Fibroblast of villous mesenchyme (primary cell): ENCODE measurements around the gene GDF7. TPM values are rescaled to one million over a fixed set of nuclear protein-coding genes. Genes with fewer than 3 reads are reported as not detected.

ENCODE experiments used
- DNase-seq: peaks from one replicate; pipeline ENCODE4 v3.0.0-alpha.2; 2010; ENCODE audit warnings: low read depth
- H3K4me3 ChIP-seq: 2 replicates; pipeline ENCODE4 v1.5.1; 2011; ENCODE audit warnings: low read depth, mild to moderate bottlenecking, low read length
- CTCF ChIP-seq: IDR thresholded peaks from 2 replicates; pipeline ENCODE4 v1.5.1; 2012; ENCODE audit warnings: low read depth, mild to moderate bottlenecking, low read length; ENCODE audit not compliant: insufficient read depth
- total RNA-seq: library from RNA; depleted of rRNA; stranded (reverse); fragments of >200 nt; gene quantifications from 2 replicates; pipeline ENCODE4 v1.2.3, GENCODE V29; 2012

The GDF7 gene
- total RNA-seq, 1 donor, result 12.1 TPM

- TF ChIP-seq CTCF, result peak; percentile 97
- no peak overlapping the region for H3K4me3 ChIP-seq
- peak; percentile 80 for DNase-seq
Measured at GRCh38 chr2:20661421-20662307, 5.3 kb upstream of the GDF7 start.

- no peak overlapping the region for H3K4me3 ChIP-seq
- TF ChIP-seq CTCF, result no peak
- no peak for DNase-seq
Measured at GRCh38 chr2:20662308-20662937, 4.5 kb upstream of the GDF7 start.

- no peak for DNase-seq
- TF ChIP-seq CTCF, result no peak
Measured at GRCh38 chr2:20663196-20664070, 3.5 kb upstream of the GDF7 start.

GRCh38 chr2:20664071-20664390 is 2.9 kb upstream of the GDF7 start:
- no peak for DNase-seq
- H3K4me3 ChIP-seq, result no peak overlapping the region
- no peak for TF ChIP-seq CTCF

More at GRCh38 chr2:20663196-20664070, 3.5 kb upstream of the GDF7 start:
- no peak overlapping the region for H3K4me3 ChIP-seq

GRCh38 chr2:20664431-20665242 is 2.3 kb upstream of the GDF7 start:
- no peak for TF ChIP-seq CTCF
- H3K4me3 ChIP-seq, result no peak overlapping the region
- DNase-seq, result no peak
